OCI-LY7 (cell line): Measurements from ENCODE around the gene RBM47. TPM values are rescaled to one million over a fixed set of nuclear protein-coding genes. Genes with fewer than 3 reads are reported as not detected.

Experiments
- BruUV-seq: library from RNA; stranded (reverse); fragments of 400-500 nt; replicated peaks from 2 replicates; lab custom pipeline; 2021; lab: Mats Ljungman, UMichigan
- CTCF ChIA-PET: fragments of 300-600 bp; sonication (Branson Sonifier 250); formaldehyde crosslinking; loops from one replicate; lab custom pipeline; 2022; ENCODE audit warnings: antibody characterized with exemption; ENCODE audit not compliant: unreplicated experiment; lab: Charles Lee
- POLR2A ChIA-PET: fragments of 300-600 bp; sonication (Branson Sonifier 250); formaldehyde crosslinking; loops from one replicate; lab custom pipeline; 2022; ENCODE audit warnings: antibody characterized with exemption; lab: Charles Lee
- DNase-seq: peaks from one replicate; pipeline ENCODE4 v3.0.0-alpha.2; 2015; ENCODE audit warnings: low spot score
- H2AFZ ChIP-seq: fragments of 200-600 bp; sonication (generic), shearing (Covaris generic); 2 replicates; pipeline ENCODE4 v1.6.1; 2014; ENCODE audit warnings: mild to moderate bottlenecking, antibody characterized with exemption, low read length, moderate library complexity
- H3K27ac ChIP-seq: fragments of 200-600 bp; sonication (generic); 2 replicates; pipeline ENCODE4 v1.5.1; 2014; ENCODE audit warnings: mixed run types, low read depth, mild to moderate bottlenecking, moderate library complexity, low read length, inconsistent platforms; ENCODE audit not compliant: poor library complexity, severe bottlenecking
- H3K36me3 ChIP-seq: fragments of 200-600 bp; sonication (generic); 2 replicates; pipeline ENCODE4 v1.6.1; 2014; ENCODE audit warnings: mild to moderate bottlenecking, antibody characterized with exemption, low read length, moderate library complexity, mixed read lengths; ENCODE audit not compliant: insufficient read depth
- H3K4me1 ChIP-seq: fragments of 200-600 bp; sonication (generic); 2 replicates; pipeline ENCODE4 v1.5.1; 2014; ENCODE audit warnings: mild to moderate bottlenecking, low read length; ENCODE audit not compliant: insufficient read depth, poor library complexity, severe bottlenecking
- H3K4me2 ChIP-seq: fragments of 200-600 bp; sonication (generic); 2 replicates; pipeline ENCODE4 v1.6.1; 2014; ENCODE audit warnings: mild to moderate bottlenecking, low read length
- H3K4me3 ChIP-seq: fragments of 200-600 bp; sonication (generic); 2 replicates; pipeline ENCODE4 v1.5.1; 2014; ENCODE audit warnings: mild to moderate bottlenecking, low read depth, low read length; ENCODE audit not compliant: poor library complexity, severe bottlenecking
- H3K79me2 ChIP-seq: fragments of 200-600 bp; sonication (generic); 2 replicates; pipeline ENCODE4 v1.6.1; 2016; ENCODE audit warnings: low read depth, mild to moderate bottlenecking, low read length, moderate library complexity, mixed read lengths; ENCODE audit not compliant: insufficient read depth
- H3K9me2 ChIP-seq: fragments of 200-600 bp; sonication (generic); 2 replicates; pipeline ENCODE4 v1.6.1; 2016; ENCODE audit warnings: mild to moderate bottlenecking, low read length, mixed read lengths; ENCODE audit not compliant: insufficient read depth
- H3K9me3 ChIP-seq: fragments of 200-600 bp; sonication (generic); 2 replicates; pipeline ENCODE4 v1.6.1; 2014; ENCODE audit warnings: mild to moderate bottlenecking, mixed run types, low read length, mixed read lengths
- H4K20me1 ChIP-seq: fragments of 200-600 bp; sonication (generic); 2 replicates; pipeline ENCODE4 v1.6.1; 2014; ENCODE audit warnings: mild to moderate bottlenecking, antibody characterized with exemption, low read length, moderate library complexity, mixed read lengths; ENCODE audit not compliant: insufficient read depth
- CTCF ChIP-seq: fragments of 200-600 bp; sonication (generic); conservative IDR thresholded peaks from 2 replicates; pipeline ENCODE4 v1.5.1; 2014; ENCODE audit warnings: mild to moderate bottlenecking, antibody characterized with exemption, low read length, moderate library complexity, mixed read lengths
- EZH2phosphoT487 ChIP-seq: fragments of 200-600 bp; sonication (generic); IDR thresholded peaks from 2 replicates; pipeline ENCODE4 v1.6.1; 2018; ENCODE audit warnings: low read depth, borderline replicate concordance, mild to moderate bottlenecking, mixed run types, antibody characterized with exemption, low read length, moderate library complexity, mixed read lengths
- intact Hi-C: fragments of 100-400 bp; cut with micrococcal nuclease; formaldehyde crosslinking; loops from one replicate; pipeline ENCODE4 v1.10.0; 2022; ENCODE audit not compliant: unreplicated experiment
- total RNA-seq, 2 experiments: library from RNA; depleted of rRNA in 1 of 2; stranded (reverse); fragments of >200 nt in 1 of 2; shearing (Covaris generic) in 1 of 2; gene quantifications; 2 replicates each; pipeline ENCODE4 v1.2.3, GENCODE V29; 2014 to 2022

Gene RBM47
- total RNA-seq, 2 experiments from 2014 or later, result 5.3 to 14.2 TPM

- DNase-seq, result no peak
- no peaks in the 10 kb centered on the region for H3K36me3 ChIP-seq
- H3K9me3 ChIP-seq, result no peaks in the 10 kb centered on the region
- no TSS peak for BruUV-seq
- TF ChIP-seq CTCF (no peak), EZH2phosphoT487 (no peak)
- POLR2A ChIA-PET, result interaction anchor here (0.6 to 0.7 kb wide), 2 partner anchors 75 to 435 kb away, joined by 3 to 7 read pairs; no protein-coding TSS in a partner anchor
- CTCF ChIA-PET, result no interaction called here
- no peaks in the 10 kb centered on the region for H4K20me1 ChIP-seq
- intact Hi-C loops, result no loop called here
- no peaks in the 10 kb centered on the region for H3K79me2 ChIP-seq
- H3K9me2 ChIP-seq, result no peaks in the 10 kb centered on the region
- no peak overlapping the region for H3K4me3 ChIP-seq
- no peak overlapping the region for H3K27ac ChIP-seq
- no peaks in the 10 kb centered on the region for H3K4me1 ChIP-seq
- no peak overlapping the region for H2AFZ ChIP-seq
- H3K4me2 ChIP-seq, result no peak overlapping the region
Observed at GRCh38 chr4:40441430-40441829, 188.2 kb downstream of the RBM47 start.

- ChIA-PET POLR2A (interaction anchor here (0.6 to 1.0 kb wide), 4 partner anchors 20 to 774 kb away, joined by 3 to 7 read pairs (median 4); no protein-coding TSS in a partner anchor), CTCF (no interaction called here)
- BruUV-seq, result no TSS peak
- Histone ChIP-seq H3K4me1 (no peaks in the 10 kb centered on the region), H3K79me2 (no peaks in the 10 kb centered on the region), H3K4me2 (no peak overlapping the region), H3K36me3 (no peaks in the 10 kb centered on the region), H3K9me3 (no peaks in the 10 kb centered on the region), H3K9me2 (no peaks in the 10 kb centered on the region), H3K27ac (no peak overlapping the region), H2AFZ (no peak overlapping the region), H3K4me3 (no peak overlapping the region), H4K20me1 (no peaks in the 10 kb centered on the region)
- intact Hi-C loops, result no loop called here
- no peak for DNase-seq
- TF ChIP-seq EZH2phosphoT487 (no peak), CTCF (no peak)
Observed at GRCh38 chr4:40439519-40439918, 190.1 kb downstream of the RBM47 start.

GRCh38 chr4:40438384-40439026 lies 191.2 kb downstream of the RBM47 start:
- H3K4me2 ChIP-seq, result no peak overlapping the region
- H3K9me2 ChIP-seq, result no peaks in the 10 kb centered on the region
- H3K27ac ChIP-seq, result no peak overlapping the region
- H3K79me2 ChIP-seq, result no peaks in the 10 kb centered on the region
- H2AFZ ChIP-seq, result no peak overlapping the region
- no peaks in the 10 kb centered on the region for H4K20me1 ChIP-seq
- intact Hi-C loops, result no loop called here
- H3K9me3 ChIP-seq, result no peaks in the 10 kb centered on the region
- POLR2A ChIA-PET, result interaction anchor here (0.6 kb wide), 2 partner anchors 773 to 1689 kb away, joined by 3 read pairs; no protein-coding TSS in a partner anchor
- no peaks in the 10 kb centered on the region for H3K4me1 ChIP-seq
- TF ChIP-seq EZH2phosphoT487, result no peak
- no peak for TF ChIP-seq CTCF
- CTCF ChIA-PET, result no interaction called here
- DNase-seq, result no peak
- H3K4me3 ChIP-seq, result no peak overlapping the region
- BruUV-seq, result no TSS peak
- no peaks in the 10 kb centered on the region for H3K36me3 ChIP-seq
